Adrenal gland (tissue), 12 donors: ENCODE results near the gene ZMAT5. TPM values are rescaled to one million over a fixed set of nuclear protein-coding genes. Genes with fewer than 3 reads are reported as not detected.

ENCODE experiments used
- DNase-seq, 7 donors: peaks; one replicate each; pipeline ENCODE4 v3.0.0-alpha.2; 2019 to 2020
- H3K27ac ChIP-seq, 5 donors: fragments of 200-600 bp; sonication (generic) in 4 of 5; 1 replicate in 3 of 5; 2 replicates in 2 of 5; pipeline versions ENCODE4 v1.5.1 to v1.8.0; 2016 to 2020; ENCODE audit warnings: mild to moderate bottlenecking in 1 of 5
- H3K27me3 ChIP-seq: fragments of 200-600 bp; 2 replicates; pipeline ENCODE4 v1.8.0; 2021
- H3K36me3 ChIP-seq, 2 donors: fragments of 200-600 bp; replicated peaks in 1 of 2; 1 replicate in 1 of 2; 2 replicates in 1 of 2; pipeline versions ENCODE4 v1.5.1 to v1.8.0; 2018 to 2022
- H3K4me1 ChIP-seq, 2 donors: fragments of 200-600 bp; replicated peaks in 1 of 2; 1 replicate in 1 of 2; 2 replicates in 1 of 2; pipeline versions ENCODE4 v1.5.1 to v1.8.0; 2018 to 2021
- H3K4me3 ChIP-seq, 4 donors: fragments of 200-600 bp; sonication (generic) in 3 of 4; one replicate each; pipeline ENCODE4 v1.5.1; 2016 to 2018
- H3K9me3 ChIP-seq, 3 donors: fragments of 200-600 bp; sonication (generic) in 1 of 3; replicated peaks in 1 of 3; 1 replicate in 2 of 3; 2 replicates in 1 of 3; pipeline versions ENCODE4 v1.5.1 to v1.8.0; 2016 to 2021
- POLR2A ChIP-seq, 2 donors: fragments of 450-650 bp; IDR thresholded peaks; one replicate each; pipeline ENCODE4 v1.6.1; 2017; ENCODE audit warnings: antibody characterized with exemption in 2 of 2, mild to moderate bottlenecking in 2 of 2, moderate library complexity in 1 of 2
- WGBS, 4 donors: extraction: QIAGEN DNeasy Blood & Tissue Kit in 2 of 4; methylation state at CpG; one replicate each; pipeline versions ENCODE4 v1.1.5 to v1.1.7; 2013 to 2017; 5-methylcytosine and 5-hydroxymethylcytosine counted together
- intact Hi-C, 2 donors: fragments of 100-400 bp; cut with DNase I; formaldehyde crosslinking; loops; one replicate each; pipeline versions ENCODE4 v1.14.1 to v1.15.0; 2022 to 2023
- polyA plus RNA-seq, 3 donors: library from polyadenylated mRNA; stranded (reverse); fragments of 200-250 nt in 2 of 3; fragments of 350-450 nt in 1 of 3; fragmentation: Illumina TruSeq in 1 of 3; extraction: RNeasy Lipid Tissue Mini Kit (QIAGEN cat#74804) in 1 of 3; gene quantifications; one replicate each; pipeline ENCODE4 v1.2.3, GENCODE V29; 2013 to 2014
- total RNA-seq, 9 donors: library from RNA; depleted of rRNA in 4 of 9; stranded (reverse); fragments of >200 nt in 4 of 9; fragments of 120-200 nt in 1 of 9; fragmentation: NEBNext Ultra II Directional in 1 of 9; extraction: Animal tissue kit (Norgen Biotek cat#: 25700) in 1 of 9; gene quantifications; one replicate each; pipeline versions ENCODE4 v1.1.0 to v1.2.4, GENCODE V29; 2013 to 2023
- TF ChIP-seq, protein P1 (sequence below), 6 experiments: fragments of 450-650 bp in 4 of 6; fragments of 200-600 bp in 2 of 6; sonication (generic) in 1 of 6; IDR thresholded peaks; 1 replicate in 5 of 6; 2 replicates in 1 of 6; pipeline versions ENCODE4 v1.5.1 to v1.8.0; 2016 to 2021; ENCODE audit warnings: antibody characterized with exemption in 6 of 6, mild to moderate bottlenecking in 2 of 6, moderate library complexity in 1 of 6
- donor health status: healthy with polysubstance abuse.
- donor health status: Bipolar disorder and iron deficiency.
- donor health status: DM: yes; HTN: yes; CAD: no.
- donor health status: DM: no; HTN: no; CAD: no.
- donor health status: DM: no; HTN: no; CAD: no.
- donor health status: DM: yes; HTN: yes; CAD: no.

The ZMAT5 gene
- total and polyA plus RNA-seq, 12 donors, result 13.1 to 97.8 (median 34.8) TPM

DNA sequence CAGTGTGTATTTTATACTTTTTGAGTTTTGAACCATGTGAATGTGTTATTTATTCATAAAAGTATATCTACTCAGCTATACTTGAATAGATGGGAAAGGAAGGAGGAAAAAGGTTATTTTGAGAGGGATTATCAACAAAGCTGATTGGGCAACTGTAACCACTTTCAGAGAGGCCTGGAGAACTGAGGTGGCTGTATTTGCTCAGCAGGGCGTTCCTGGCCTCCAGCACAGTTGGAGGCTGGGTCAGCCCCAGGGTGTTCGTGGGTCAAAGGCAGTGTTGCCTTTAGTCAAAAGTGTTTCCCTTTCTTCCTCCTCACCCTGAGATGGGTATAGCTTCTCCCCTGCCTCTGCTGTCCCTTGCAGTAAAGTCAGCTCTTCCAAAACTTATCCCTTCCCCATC lies 44.6 kb upstream of the ZMAT5 start:
- Histone ChIP-seq H3K27me3 (no peaks in the 10 kb centered on the region), H3K9me3 (no peaks in the 10 kb centered on the region), H3K4me3 (no peak overlapping the region), H3K4me1 (no peaks in the 10 kb centered on the region), H3K27ac (no peak overlapping the region), H3K36me3 (peaks cover 0 to 89% of the 10 kb centered on the region in 2 donors)
- no peak for TF ChIP-seq POLR2A (IDR thresholded peaks at IDR 0.05)
- TF ChIP-seq, protein P1, sequence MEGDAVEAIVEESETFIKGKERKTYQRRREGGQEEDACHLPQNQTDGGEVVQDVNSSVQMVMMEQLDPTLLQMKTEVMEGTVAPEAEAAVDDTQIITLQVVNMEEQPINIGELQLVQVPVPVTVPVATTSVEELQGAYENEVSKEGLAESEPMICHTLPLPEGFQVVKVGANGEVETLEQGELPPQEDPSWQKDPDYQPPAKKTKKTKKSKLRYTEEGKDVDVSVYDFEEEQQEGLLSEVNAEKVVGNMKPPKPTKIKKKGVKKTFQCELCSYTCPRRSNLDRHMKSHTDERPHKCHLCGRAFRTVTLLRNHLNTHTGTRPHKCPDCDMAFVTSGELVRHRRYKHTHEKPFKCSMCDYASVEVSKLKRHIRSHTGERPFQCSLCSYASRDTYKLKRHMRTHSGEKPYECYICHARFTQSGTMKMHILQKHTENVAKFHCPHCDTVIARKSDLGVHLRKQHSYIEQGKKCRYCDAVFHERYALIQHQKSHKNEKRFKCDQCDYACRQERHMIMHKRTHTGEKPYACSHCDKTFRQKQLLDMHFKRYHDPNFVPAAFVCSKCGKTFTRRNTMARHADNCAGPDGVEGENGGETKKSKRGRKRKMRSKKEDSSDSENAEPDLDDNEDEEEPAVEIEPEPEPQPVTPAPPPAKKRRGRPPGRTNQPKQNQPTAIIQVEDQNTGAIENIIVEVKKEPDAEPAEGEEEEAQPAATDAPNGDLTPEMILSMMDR (IDR thresholded peaks at IDR 0.05), result no peak
- WGBS, 4 donors, result 79 to 88% (median 86%) methylated on average over 2 of the region's 2 CpGs
- DNase-seq, result no peak
- intact Hi-C loops, result no loop called here

DNA sequence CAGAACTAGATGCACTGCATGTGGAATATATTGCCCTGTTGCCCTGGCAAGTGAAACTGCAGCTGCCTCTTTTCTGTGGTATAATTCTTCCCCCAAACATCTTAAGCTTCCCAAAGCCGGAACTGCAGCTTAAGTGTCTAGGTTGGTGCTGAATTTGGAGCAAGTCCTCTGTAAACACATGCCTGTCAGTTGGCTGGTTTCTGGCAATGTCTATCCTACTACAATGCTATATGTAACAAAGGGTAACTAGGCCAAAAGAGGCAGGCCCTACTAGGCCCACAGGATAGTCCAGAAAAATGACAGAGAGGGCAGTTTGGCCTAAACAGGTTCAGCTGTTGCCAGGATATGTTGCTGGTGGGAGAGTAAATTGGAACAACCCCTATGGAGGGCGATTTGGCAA lies 43.4 kb upstream of the ZMAT5 start:
- Histone ChIP-seq H3K36me3 (peaks cover 0 to 95% of the 10 kb centered on the region in 2 donors), H3K4me3 (no peak overlapping the region), H3K27me3 (no peaks in the 10 kb centered on the region), H3K9me3 (no peaks in the 10 kb centered on the region), H3K4me1 (no peaks in the 10 kb centered on the region), H3K27ac (no peak overlapping the region)
- no peak for DNase-seq
- 93 to 95% (median 94%) methylated on average over 2 of the region's 2 CpGs for whole genome bisulfite sequencing, 4 donors
- TF ChIP-seq, protein P1 (IDR thresholded peaks at IDR 0.05), result no peak
- no peak for TF ChIP-seq POLR2A (IDR thresholded peaks at IDR 0.05)
- intact Hi-C loops, result no loop called here

DNA sequence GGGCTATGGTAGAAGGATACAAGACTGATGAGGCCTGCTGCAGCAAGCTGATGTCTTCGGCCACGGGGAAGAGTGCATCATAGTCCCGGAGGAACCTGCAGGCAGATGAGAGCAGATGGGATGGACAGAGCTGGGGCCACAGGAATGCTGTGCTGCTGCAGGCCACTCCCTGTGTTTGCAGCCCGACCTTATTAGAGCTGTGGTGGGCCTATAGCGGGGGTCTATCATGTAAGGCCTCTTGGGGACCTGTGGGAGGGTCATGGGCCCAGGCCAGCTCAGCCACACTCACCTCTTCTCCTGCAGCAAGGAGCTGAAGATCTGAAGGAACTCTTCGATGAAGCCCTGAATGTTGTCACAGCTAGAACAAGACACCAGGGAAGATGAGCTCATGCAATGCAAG lies 39.4 kb upstream of the ZMAT5 start:
- Histone ChIP-seq H3K4me1 (peaks cover 4 to 5% of the 10 kb centered on the region in 2 donors), H3K9me3 (no peaks in the 10 kb centered on the region), H3K27me3 (no peaks in the 10 kb centered on the region), H3K4me3 (no peak overlapping the region), H3K36me3 (peaks cover 0 to 91% of the 10 kb centered on the region in 2 donors), H3K27ac (no peak overlapping the region)
- no peak for DNase-seq
- WGBS, 4 donors, result 71 to 83% (median 77%) methylated on average over 4 to 6 of the region's 6 CpGs
- intact Hi-C loops, result no loop called here
- no peak for TF ChIP-seq POLR2A (IDR thresholded peaks at IDR 0.05)
- TF ChIP-seq, protein P1 (IDR thresholded peaks at IDR 0.05), result no peak

DNA sequence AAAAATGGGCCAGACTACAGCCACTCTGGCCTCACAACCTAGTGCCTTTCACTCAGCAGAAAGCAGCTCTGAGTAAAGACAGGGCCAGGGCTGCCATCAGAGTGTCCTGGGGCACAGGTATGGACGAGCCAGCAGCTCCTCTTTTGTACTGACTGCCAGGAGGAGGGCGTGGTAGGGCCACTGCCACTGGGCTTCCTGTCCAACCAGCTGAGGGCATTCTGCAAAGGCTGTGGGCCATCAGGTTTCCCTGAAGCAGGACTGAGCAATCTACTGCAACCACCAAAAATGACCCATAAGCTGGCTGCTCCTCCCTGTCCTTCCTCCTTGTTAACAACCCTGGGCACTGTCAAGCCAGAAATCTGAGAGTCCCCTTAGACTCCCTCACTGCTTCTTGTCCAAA lies 38.2 kb upstream of the ZMAT5 start:
- Histone ChIP-seq H3K4me3 (no peak overlapping the region), H3K27ac (peak overlapping the region in 1 of 5 donors; percentile 10), H3K36me3 (peaks cover 0 to 90% of the 10 kb centered on the region in 2 donors), H3K27me3 (no peaks in the 10 kb centered on the region), H3K9me3 (no peaks in the 10 kb centered on the region), H3K4me1 (peaks cover 11 to 17% of the 10 kb centered on the region in 2 donors)
- intact Hi-C loops, result no loop called here
- 85 to 100% (median 93%) methylated on average over 1 to 2 of the region's 2 CpGs; no CpG with 5 or more reads in 1 of the 4 donors for WGBS, 4 donors
- no peak for TF ChIP-seq POLR2A (IDR thresholded peaks at IDR 0.05)
- TF ChIP-seq, protein P1 (IDR thresholded peaks at IDR 0.05), result no peak
- no peak for DNase-seq
